Measurements from ENCODE around the gene NAP1L2. TPM values are rescaled to one million over a fixed set of nuclear protein-coding genes. Genes with fewer than 3 reads are reported as not detected.
"Not testable (repeated sequence)": the region's sequence is repeated elsewhere in the genome, so short reads cannot be mapped to it uniquely, and the experiment has no call there.

Gene NAP1L2, protein sequence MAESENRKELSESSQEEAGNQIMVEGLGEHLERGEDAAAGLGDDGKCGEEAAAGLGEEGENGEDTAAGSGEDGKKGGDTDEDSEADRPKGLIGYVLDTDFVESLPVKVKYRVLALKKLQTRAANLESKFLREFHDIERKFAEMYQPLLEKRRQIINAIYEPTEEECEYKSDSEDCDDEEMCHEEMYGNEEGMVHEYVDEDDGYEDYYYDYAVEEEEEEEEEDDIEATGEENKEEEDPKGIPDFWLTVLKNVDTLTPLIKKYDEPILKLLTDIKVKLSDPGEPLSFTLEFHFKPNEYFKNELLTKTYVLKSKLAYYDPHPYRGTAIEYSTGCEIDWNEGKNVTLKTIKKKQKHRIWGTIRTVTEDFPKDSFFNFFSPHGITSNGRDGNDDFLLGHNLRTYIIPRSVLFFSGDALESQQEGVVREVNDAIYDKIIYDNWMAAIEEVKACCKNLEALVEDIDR
- polyA plus RNA-seq, result 1 to 10 TPM; 1.2 to 2.0 (median 1.3) TPM

GRCh38 chrX:73214426-73215094 lies at the start of gene NAP1L2:
Gene NAP1L2 (minus strand): TSS chrX:73214851. CDS start chrX:73214492, 359 bp downstream.
- WGBS, 3 donors, result 1 to 36% (median 2%) methylated on average over 27 to 30 of the region's 30 CpGs
- no peak within 1 kb of the TSS for H3K27ac ChIP-seq (ENCODE audit: low read depth, low read length)

- 26 to 40% (median 27%) methylated on average over 2 of the region's 2 CpGs for WGBS, 3 donors
- no peak overlapping the region for H3K27ac ChIP-seq (ENCODE audit: low read depth, low read length)
Measured at GRCh38 chrX:73262991-73263390, 48.3 kb upstream of the NAP1L2 start.

- 38 to 53% (median 52%) methylated on average over 5 of the region's 5 CpGs for WGBS, 3 donors
Measured at GRCh38 chrX:73239242-73239641, 24.6 kb upstream of the NAP1L2 start.

DNA sequence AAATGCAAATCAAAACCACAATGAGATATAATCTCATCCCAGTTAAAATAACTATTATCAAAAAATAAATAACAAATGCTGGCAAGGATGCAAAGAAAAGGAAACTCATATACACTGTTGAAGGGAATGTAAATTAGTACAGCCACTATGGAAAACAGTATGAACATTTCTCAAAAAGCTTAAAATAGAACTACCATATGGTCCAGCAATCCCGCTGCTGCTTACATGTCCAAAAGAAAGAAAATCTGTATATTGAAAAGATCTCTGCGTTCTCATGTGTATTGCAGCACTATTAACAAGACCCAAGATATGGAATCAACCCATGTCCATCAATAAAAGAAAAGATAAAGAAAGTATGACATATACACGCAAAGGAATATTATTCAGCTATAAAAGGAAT lies 3.0 kb upstream of the NAP1L2 start:
- 66 to 85% (median 74%) methylated on average over 3 of the region's 3 CpGs for WGBS, 3 donors
- H3K27ac ChIP-seq (ENCODE audit: low read depth, low read length), result no peak overlapping the region

More at GRCh38 chrX:73239242-73239641, 24.6 kb upstream of the NAP1L2 start:
- no peak overlapping the region for H3K27ac ChIP-seq (ENCODE audit: low read depth, low read length)

- 10 to 45% (median 11%) methylated on average over 8 of the region's 8 CpGs for WGBS, 3 donors
- H3K27ac ChIP-seq (ENCODE audit: low read depth, low read length), result no peak overlapping the region
Measured at GRCh38 chrX:73215246-73215645, 595 bp upstream of the NAP1L2 start.

DNA sequence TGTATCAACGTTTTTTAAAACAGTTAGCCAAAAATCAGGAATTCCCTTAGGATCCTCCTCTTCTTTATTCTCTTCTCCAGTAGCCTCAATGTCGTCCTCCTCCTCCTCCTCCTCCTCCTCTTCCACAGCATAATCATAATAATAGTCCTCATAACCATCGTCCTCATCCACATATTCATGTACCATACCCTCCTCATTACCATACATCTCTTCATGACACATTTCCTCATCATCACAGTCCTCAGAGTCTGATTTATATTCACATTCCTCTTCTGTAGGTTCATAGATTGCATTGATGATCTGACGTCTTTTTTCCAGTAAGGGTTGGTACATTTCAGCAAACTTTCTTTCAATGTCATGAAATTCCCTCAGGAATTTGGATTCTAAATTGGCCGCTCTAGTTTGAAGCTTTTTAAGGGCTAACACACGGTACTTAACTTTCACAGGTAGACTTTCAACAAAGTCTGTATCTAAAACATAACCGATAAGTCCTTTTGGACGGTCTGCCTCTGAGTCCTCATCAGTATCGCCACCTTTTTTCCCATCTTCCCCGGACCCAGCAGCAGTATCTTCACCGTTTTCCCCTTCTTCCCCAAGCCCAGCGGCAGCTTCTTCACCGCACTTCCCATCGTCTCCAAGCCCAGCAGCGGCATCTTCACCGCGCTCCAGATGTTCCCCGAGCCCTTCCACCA lies 771 bp downstream of the NAP1L2 start:
- 3 to 38% (median 6%) methylated on average over 18 of the region's 18 CpGs for WGBS, 3 donors
- no peak overlapping the region for H3K27ac ChIP-seq (ENCODE audit: low read depth, low read length)

- 62 to 86% (median 69%) methylated on average over 2 of the region's 2 CpGs for WGBS, 3 donors
- H3K27ac ChIP-seq (ENCODE audit: low read depth, low read length), result no peak overlapping the region
Measured at GRCh38 chrX:73206366-73206765, 8.3 kb downstream of the NAP1L2 start.

DNA sequence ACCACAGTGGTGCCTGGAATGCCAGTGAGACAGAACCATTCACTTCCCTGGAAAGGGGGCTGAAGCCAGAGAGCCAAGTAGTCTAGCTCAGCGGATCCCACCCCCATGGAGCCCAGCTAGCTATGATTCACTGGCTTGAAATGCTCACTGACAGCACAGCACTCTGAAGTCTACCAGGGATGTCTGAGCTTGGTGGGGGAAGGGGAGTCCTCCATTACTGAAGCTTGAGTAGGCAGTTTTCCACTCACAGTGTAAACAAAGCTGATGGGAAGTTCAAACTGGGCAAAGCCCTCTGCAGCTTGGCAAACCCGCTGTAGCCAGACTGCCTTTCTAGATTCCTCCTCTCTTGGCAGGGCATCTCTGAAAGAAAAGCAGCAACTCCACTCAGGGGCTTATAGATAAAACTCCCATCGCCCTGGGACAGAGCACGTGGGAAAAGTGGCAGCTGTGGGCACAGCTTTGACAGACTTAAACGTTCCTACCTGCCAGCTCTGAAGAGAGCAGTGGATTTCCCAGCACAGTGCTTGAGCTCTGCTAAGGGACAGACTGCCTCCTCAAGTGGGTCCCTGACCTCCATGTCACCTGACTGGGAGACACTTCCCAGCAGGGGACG lies 32.0 kb downstream of the NAP1L2 start:
- H3K27ac ChIP-seq (ENCODE audit: low read depth, low read length), result no peak overlapping the region
- WGBS, 3 donors, result 48 to 91% (median 60%) methylated on average over 6 of the region's 6 CpGs

GRCh38 chrX:73168945-73169344 lies 45.7 kb downstream of the NAP1L2 start:
- H3K27ac ChIP-seq (ENCODE audit: low read depth, low read length), result not testable (repeated sequence)
- WGBS, 3 donors, result 63 to 88% (median 83%) methylated on average over 1 of the region's 1 CpG

Other genes with a start within 250 kb of the NAP1L2 start
- not detected for gene PABPC1L2B, start 211.9 kb downstream of the NAP1L2 start, polyA plus RNA-seq
- not detected for gene PABPC1L2A, start 135.3 kb downstream of the NAP1L2 start, polyA plus RNA-seq
- gene CDX4, start 232.2 kb upstream of the NAP1L2 start, polyA plus RNA-seq, result not detected

All from adipose tissue (tissue), 3 donors.